GM21786 (cell line): ENCODE measurements around the gene DCD.
"Not testable (repeated sequence)": the region's sequence is repeated elsewhere in the genome, so short reads cannot be mapped to it uniquely, and the experiment has no call there.

Source experiments
- ATAC-seq: cut with Tn5 transposase; IDR thresholded peaks from one replicate; pipeline ENCODE4 v1.9.1; 2021; ENCODE audit not compliant: unreplicated experiment

Gene DCD

GRCh38 chr12:54654926-54655325, 6.8 kb upstream of the DCD start:
- ATAC-seq, result no peak

GRCh38 chr12:54653025-54653424, 4.9 kb upstream of the DCD start:
- ATAC-seq, result no peak

- no peak for ATAC-seq
These were observed 2.7 kb upstream of the DCD start for GRCh38 chr12:54650889-54651288.

- no peak for ATAC-seq
These were observed 2.2 kb upstream of the DCD start for GRCh38 chr12:54650409-54650808.

- no peak for ATAC-seq
These were observed 1.7 kb upstream of the DCD start for GRCh38 chr12:54649825-54650224.

GRCh38 chr12:54641554-54641953, 6.6 kb downstream of the DCD start:
- ATAC-seq, result no peak

- no peak for ATAC-seq
These were observed 7.1 kb downstream of the DCD start for GRCh38 chr12:54641089-54641488.

GRCh38 chr12:54639112-54639511, 9.1 kb downstream of the DCD start:
- not testable (repeated sequence) for ATAC-seq

GRCh38 chr12:54634795-54635194, 13.4 kb downstream of the DCD start, which contains the start of gene LACRT:
Gene LACRT (minus strand): TSS chr12:54634895. CDS start chr12:54634841, 54 bp downstream.
- ATAC-seq, result no peak

- ATAC-seq, result no peak
These were observed 16.0 kb downstream of the DCD start for GRCh38 chr12:54631988-54632728.

GRCh38 chr12:54631551-54631950, 16.6 kb downstream of the DCD start:
- no peak for ATAC-seq

- ATAC-seq, result no peak
These were observed 18.2 kb downstream of the DCD start for GRCh38 chr12:54629925-54630324.

GRCh38 chr12:54628186-54628846, 19.8 kb downstream of the DCD start:
- no peak for ATAC-seq

- ATAC-seq, result no peak
These were observed 20.9 kb downstream of the DCD start for GRCh38 chr12:54627304-54627703.

- no peak for ATAC-seq
These were observed 22.6 kb downstream of the DCD start for GRCh38 chr12:54625598-54625997.

- ATAC-seq, result no peak
These were observed 23.6 kb downstream of the DCD start for GRCh38 chr12:54624315-54625279.

GRCh38 chr12:54622463-54623183, 25.5 kb downstream of the DCD start:
- no peak for ATAC-seq

GRCh38 chr12:54616933-54617680, 31.1 kb downstream of the DCD start:
- ATAC-seq, result no peak

- ATAC-seq, result no peak
These were observed 35.9 kb downstream of the DCD start for GRCh38 chr12:54612225-54612750.

GRCh38 chr12:54611715-54612149, 36.4 kb downstream of the DCD start:
- no peak for ATAC-seq
